Gastrocnemius medialis (tissue), 4 donors: ENCODE measurements around the gene DGLUCY.
"Not testable (repeated sequence)": the region's sequence is repeated elsewhere in the genome, so short reads cannot be mapped to it uniquely, and the experiment has no call there.

ENCODE experiments used
- CTCF ChIP-seq, 5 experiments: fragments of 450-650 bp in 3 of 5; fragments of 200-600 bp in 2 of 5; sonication (generic) in 2 of 5; IDR thresholded peaks in 4 of 5; conservative IDR thresholded peaks in 1 of 5; 1 replicate in 4 of 5; 2 replicates in 1 of 5; pipeline ENCODE4 v1.5.1; 2016 to 2019; ENCODE audit warnings: antibody characterized with exemption in 5 of 5, mild to moderate bottlenecking in 3 of 5, moderate library complexity in 3 of 5
- POLR2A ChIP-seq, 2 donors: fragments of 450-650 bp; IDR thresholded peaks; one replicate each; pipeline ENCODE4 v1.6.1; 2017; ENCODE audit warnings: antibody characterized with exemption in 2 of 2, mild to moderate bottlenecking in 2 of 2, moderate library complexity in 2 of 2

- not testable (repeated sequence) for TF ChIP-seq POLR2A (IDR thresholded peaks at IDR 0.05); CTCF (IDR thresholded peaks at IDR 0.05 in 4 of 5, conservative IDR thresholded peaks at IDR 0.05 in 1 of 5)
Observed at GRCh38 chr14:91097657-91098056, 16.2 kb upstream of the DGLUCY start.
